Fibroblast of peridontal ligament (primary cell): ENCODE data around the gene CADM1.

Experiments
- DNase-seq: peaks from one replicate; pipeline ENCODE4 v3.0.0-alpha.2; 2010; ENCODE audit errors: extremely low read depth

CADM1 gene

DNA sequence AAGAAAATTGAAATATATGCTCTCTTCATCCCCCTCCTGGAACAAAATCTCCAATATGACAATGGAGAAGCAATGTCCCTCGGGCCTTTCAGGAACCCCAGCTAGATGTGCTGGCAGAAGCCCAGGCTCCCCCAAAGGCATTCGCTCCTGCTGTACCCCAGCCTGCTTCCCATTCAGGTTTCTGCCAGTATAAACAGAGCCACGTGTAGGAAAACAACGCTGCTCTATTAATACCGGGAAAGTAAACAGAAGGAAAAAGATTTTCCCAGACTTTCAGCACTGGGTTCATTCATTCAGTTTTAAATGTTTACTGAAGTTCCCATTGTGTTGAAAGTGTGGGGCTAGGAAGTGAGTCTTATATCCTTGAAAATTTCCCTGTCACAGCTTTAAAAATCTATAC lies 147.1 kb downstream of the CADM1 start:
- DNase-seq, result no peak

DNA sequence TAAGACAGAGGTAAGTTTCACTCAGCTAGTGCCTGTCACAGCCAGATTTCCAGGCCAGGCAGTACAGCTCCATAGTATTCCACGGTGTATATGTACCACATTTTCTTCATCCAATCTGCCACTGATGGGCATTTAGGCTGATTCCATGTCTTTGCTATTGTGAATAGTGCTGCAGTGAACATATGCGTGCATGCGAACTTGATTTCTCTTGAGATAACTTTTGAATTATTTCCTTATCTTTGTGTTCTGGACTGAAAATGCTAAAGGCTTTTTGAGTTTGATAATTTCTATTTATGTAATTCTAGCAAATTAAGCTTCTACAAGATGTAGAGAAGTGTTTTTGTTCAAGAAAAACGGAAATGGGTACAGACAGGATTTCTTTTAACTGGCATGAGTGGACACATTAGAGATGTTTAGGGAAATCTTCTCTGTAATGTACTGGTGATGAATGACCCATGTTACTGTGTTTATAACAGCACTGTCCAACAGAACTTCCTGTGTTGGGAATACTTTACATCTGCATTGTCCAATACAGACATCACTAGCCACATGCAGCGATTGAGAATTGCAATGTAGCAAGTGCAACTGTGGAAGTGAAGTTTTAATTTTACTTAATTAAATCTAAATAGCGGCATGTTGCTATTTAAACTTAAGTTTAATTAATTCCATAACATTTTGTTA lies 151.3 kb downstream of the CADM1 start:
- no peak for DNase-seq

DNA sequence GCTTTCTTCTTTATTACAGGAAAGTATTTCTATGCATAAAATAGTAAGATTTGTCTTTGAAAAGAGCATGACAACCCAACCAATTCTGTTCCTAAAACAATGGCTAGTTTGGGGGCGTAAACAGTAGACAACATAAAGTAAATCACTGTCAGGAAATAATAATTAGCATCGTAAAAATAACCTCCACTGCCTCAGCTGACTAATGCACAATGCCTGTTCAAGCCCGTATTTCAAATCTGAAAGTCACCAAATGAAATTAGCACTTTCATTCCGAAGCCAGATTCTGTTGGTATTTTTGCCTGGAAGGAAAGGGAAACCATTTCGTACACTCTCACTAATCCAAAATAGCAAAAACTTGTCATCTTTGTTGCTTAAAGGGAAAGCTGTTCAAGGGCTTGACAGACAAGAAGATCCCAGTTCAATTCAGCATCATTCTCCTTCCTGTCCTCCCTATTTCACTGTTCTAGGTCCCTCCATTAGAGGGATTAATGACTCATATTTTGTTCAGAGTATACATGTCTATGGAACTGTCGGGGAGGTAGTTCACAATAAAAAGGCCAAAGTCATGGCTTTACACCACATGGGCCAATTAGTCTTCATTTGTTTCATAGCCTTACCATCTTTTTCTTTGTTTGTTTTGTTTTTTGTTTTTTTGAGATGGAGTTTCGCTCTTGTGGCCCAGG lies 154.7 kb downstream of the CADM1 start:
- no peak for DNase-seq

DNA sequence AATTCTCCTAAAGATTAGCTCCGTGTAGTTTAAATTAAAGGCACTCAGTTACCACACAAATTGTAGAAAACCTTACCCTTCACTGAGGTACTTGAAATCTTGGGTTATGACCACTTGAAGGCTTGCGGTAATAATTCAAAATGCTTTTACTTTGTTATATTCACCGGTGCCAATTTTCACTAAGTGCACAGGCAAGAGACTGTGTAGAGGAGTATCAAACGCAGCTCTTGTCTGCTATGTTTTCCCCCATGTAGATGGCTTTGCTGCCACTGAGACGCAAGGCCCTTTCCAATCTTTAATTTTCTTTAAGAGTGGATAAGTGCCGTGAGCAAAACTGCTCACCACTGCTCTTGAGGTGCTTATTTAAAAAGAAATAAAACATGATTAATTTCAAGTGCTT lies 155.8 kb downstream of the CADM1 start:
- DNase-seq, result no peak

DNA sequence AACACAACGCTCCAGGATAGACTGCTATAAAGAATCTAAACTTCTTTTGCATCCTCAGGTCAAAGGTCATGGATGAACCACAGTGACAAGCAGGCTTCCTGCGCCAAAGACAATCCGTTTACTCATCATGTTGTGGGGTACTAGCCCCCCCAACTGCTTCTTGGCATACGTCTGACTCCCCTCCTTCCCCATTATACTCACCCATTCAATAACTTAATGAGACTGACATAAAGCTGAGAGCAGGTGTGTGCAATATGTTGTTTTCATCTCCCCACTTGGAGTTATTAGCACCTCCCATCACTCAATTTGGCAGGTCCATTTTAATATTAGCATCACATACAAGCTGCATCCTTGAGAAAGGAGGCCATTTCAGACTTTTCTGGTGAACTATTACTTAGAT lies 157.1 kb downstream of the CADM1 start:
- DNase-seq, result no peak

DNA sequence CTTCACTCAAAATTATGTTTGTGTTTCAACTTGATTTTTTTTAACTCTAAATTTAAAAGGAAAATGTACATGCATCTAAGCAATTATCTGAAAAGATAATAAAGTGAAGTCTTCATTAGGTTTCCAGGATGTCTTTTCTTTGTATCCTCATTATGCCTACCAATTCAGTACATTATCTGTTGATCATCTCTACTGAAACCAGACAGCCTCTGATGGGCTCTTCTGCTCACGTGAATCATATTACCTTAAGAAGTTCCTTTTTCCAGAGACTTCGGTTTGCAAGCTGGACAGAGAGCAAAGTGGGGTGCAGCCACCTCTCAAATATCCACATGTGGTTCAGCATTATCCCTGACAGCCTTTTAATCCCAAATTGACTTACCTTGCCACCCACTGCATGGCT lies 158.4 kb downstream of the CADM1 start:
- no peak for DNase-seq

DNA sequence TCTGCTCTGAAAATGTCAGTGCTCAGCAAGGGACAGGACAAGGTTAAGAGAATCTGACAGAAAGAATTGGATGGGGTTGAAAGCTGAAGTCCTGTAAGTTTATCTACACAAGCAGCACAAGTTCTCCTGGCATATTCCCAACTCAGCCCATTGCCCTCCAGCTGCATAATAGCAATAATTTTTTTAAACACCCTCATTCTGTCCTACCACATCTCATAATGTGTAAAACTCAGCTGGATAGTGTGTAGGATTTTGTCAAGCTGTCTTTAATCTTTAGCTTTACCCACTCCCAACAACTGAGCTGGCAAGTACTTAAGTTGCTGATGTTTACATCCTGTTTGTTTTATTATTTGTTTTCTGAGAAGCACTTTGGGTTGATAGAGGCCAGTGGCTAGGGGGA lies 158.9 kb downstream of the CADM1 start:
- no peak for DNase-seq

DNA sequence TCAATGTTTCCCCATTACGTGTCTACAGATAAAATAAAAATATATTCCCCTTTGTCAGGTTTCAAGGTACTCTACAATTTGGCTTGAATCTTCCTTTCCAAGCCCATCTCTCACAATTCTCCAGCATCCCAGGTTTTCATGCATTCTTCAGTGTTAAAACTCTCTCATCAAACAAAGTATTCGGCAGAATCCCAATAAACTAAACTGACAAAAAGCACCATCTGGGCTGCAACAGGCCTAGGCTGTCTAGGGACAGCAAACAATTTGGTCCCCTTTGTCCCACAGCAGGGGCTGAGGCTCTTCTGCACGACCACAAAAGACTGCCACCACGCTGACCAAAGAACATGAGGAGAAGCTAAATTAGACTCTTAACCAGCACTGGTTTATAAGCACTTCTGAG lies 159.4 kb downstream of the CADM1 start:
- no peak for DNase-seq

DNA sequence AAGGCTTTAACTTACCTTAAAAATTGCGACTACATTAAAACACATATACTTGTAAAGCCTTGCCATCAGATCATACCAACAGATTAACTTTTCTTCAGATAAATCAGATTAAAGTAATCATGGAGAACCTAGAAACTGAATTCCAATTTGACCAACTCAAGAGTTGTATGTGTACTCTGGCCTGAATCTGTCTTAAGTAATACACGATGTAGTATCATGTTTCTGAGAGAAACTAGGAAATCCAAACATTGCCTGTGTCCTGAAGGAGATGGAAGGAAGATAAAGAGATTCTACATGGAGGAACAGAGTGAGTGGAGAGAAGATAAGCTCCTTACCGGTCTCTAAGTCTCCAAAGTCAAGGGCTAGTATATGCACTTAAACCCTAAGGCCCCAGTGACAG lies 162.1 kb downstream of the CADM1 start:
- no peak for DNase-seq

DNA sequence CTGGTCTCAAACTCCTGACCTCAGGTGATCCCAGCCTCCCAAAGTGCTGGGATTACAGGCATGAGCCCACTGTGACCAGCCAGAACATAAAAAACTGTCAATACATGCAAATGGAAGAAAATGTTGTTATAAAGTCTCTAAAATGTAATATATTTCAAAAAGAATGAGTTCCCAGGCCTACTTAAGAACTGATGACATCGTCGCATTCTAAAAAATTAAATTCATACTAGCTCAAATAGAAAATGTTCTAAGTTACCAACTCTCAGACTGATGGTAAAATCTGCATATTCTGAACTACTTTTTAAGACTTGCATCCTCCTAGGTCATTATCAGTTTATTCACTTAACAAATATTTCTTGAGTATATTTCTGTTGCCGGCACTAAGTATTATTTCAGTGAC lies 163.3 kb downstream of the CADM1 start:
- no peak for DNase-seq

DNA sequence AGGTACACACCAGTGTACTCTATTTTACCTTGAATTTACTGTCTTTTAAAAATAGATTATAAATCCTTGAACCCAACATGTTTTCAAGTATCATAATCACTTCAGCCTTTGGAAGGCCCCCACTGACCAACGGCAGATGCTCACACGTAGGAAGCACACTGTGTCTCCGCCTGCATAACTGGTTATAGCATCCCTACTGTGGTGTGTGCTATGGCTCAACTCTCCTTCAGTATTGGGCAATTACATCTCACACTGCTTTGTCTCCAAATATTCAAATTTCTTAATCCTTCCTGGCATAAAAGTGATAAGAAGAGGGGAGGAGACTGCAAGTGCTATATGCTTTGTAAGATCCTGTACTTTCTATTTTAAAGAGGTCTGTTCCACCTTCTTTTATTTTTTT lies 165.7 kb downstream of the CADM1 start:
- DNase-seq, result no peak

DNA sequence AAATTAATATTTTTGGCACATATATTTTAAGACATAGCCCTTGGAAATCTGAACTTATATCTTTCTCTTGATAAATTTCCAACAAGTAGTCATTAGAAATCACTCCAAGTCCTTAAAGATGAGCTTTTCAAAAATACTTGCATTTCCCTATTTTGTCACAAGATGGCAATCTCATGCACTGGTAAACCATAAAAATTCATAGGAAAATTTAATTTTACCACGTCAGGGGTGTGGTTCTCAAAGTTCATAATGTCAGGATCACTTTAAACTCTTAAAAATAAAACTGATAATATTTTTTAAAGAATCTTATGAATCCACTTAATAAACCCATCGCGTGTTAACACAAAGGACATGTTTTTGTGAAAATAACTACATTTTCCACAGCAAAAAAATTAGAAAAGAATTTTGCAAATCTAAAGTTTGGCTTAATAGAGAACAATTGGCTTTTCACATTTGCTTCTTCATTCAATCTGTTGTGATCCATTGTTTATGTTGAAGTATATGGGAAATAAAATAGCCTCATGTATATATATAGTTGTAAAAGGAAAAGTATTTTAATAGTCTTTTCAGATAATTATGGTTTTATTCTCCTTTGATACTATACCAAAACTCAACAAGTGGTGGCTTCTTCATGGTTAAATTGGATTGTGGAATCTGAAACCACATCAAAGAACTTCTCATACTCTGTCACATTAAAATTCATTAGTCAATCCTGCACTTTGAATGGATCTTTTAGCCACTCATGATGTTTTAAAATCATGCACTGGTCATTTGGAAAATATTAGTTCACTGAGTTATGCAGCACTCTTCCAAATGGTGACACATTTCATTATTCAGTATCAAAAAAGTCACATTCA lies 169.1 kb downstream of the CADM1 start:
- DNase-seq, result peak; percentile 63

DNA sequence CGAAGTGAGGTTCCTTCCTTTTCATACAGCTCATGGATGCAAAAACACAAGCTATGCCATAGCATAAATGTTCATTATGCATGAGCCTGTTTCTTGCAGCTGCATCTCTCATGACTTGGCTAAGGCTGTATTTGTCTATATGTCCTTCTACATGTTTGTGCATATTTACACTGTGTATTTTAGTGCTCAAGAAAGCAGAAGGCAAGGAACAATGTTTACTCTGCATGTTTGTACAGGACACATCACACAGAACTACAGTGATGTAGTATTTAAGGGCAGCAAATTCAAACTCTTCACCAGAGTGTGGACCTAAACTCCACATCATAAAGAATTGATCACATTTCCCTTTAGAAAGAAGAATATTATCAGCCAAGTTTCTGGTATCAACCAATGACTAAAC lies 170.3 kb downstream of the CADM1 start:
- no peak for DNase-seq

DNA sequence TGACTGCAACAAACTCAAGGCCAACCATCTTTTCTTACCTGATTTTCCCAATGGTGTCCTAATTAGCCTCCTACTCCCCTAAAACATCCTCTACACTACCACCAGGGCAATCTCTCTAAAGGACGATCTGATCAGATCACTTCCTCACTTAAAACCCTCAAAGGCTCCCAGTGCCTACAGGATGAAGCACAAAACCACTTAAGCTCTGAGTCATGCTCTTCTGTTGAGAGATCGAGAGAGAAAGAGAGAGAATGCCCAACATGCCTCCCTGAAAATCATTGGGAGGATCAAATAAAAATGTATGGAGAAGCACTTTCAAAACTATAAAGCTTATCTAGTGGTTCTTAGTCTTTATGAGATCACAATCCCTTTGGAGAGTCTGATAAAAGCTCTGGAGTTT lies 171.1 kb downstream of the CADM1 start:
- DNase-seq, result no peak

DNA sequence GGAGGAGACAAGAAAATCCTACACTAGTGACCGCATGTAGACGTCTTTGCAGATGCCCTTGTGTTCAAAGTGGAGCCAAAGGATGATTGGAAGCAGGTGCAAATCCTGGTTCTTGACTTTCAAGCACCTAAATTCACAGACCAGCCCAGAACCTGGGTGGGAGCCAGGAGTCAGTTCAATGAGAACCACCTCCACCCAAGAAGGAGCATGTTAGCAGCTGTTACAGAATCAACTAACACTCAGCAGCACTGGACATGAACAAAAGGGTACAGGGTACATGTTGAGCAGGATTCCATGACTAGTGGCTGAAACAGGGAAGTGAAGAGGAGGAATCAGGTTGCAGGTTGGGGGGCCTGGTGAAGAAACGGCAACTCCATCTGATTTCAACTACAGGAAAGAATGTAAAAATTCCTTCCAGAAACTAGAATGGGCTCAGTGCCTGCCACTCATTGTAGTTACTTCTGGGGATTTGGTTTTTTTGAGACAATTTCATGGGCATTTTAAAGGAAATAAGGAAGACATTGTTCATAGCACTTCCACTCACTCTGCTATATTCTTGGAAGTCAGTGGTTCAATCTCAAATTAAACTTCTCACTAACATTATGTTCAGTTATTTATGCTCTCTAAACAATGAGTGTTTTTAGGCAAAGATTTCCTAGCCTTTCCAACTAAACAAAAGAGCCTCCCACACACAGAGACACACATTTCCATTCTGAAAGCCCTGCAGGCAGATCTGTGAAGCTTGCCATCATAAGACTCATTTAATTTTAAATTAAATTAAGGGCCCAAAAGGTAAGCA lies 173.3 kb downstream of the CADM1 start:
- no peak for DNase-seq

DNA sequence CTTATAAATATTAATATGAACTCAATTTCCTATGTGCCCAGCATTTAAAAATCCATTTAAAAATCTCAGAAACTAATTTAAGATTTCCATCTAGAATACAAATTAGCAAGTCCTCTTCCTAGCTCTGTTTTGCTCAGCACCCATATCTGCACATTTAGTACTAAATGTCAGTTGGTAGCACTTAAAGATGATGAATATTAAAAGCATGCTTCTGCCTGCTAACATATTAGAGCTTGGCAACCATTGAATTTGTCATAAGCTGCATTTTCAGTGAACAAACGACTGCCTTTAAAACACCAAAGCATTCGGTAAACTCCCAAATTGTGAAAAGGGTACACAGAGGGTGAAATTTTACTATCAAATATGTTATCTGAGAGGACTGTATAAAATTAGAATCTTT lies 177.7 kb downstream of the CADM1 start:
- DNase-seq, result no peak

DNA sequence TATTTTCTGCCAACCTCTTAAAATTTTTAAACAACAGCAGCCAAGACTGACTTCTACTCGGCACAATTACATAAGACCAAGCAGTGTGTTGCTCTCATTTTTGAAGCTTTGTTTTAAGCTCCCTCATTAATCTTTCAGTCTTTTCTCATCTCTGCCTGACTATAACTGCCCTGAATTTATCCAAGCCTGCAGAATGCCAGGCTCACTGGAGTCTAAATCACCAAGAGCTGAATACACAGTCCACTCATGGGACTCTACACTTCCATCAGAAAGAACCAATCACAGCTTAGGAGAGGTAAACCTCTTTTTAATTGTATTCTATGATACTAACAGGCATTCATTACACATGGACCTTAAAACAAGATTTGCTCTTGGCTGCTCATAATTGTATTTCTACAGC lies 178.7 kb downstream of the CADM1 start:
- no peak for DNase-seq

DNA sequence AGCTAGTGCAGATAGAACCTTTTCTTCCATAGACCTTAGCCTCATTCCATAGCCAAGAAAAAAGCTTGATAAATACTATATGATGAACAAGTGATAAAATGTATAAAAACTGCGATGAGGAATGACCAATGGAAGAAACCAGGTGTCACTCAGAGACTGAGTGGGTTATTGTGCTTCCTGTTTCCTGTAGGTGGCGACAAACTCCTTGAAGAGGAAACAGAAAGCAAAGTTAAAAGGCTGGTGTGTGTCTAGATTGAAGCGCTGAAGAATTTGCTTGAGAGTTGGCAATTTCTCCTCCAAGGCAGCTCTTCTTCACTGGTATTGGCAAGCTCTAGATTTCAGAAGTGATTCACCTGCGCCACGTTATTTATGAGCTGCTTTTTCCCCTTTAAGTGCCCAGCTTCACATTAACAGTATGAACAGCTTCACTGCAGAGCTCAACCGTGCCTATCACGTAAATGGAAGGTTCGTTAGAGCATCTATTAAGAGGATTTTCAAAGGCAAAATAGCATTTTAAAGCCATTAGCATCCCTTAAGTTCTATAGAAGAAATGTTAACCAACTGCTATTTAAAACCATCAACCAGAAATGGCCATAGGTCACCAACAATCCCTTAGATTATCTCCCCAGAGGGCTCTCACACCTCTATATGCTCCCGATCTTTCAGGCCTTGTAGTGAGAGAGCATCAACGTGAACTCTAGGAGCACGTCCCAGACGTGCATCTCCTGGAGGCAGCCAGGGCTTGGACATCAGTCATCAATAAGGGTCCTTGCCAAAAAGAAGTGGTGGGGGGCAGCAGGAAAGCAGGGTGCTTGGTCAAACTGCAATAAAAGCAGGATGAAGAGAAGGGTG lies 179.4 kb downstream of the CADM1 start:
- peak; percentile 56 for DNase-seq

DNA sequence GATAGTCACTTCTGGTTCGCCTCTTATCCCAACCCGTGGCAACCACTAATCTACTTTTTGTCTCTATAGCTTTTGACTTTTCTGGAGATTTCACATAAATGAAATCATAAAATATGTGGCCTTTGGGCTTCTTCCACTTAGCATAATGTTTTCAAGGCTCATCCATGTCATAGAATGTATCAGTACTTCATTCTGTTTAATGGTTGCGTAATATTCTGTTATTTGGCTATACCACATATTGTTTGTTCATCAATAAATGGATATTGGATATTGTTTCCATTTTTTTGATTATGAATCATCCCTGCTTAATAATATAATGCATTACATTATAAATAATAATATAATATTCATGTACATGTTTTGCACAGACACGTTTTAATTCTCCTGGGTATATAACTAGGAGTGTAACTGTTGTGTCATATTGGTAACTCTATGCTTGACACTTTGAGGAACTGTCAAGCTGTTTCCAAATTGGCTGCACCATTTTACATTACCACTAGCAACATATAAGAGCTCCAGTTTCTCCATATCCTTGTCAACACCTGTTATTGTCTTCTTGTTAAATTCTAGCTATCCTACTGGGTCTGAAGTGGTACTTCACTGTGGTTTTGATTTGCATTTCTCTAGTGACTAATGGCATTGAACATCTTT lies 181.5 kb downstream of the CADM1 start:
- DNase-seq, result no peak

DNA sequence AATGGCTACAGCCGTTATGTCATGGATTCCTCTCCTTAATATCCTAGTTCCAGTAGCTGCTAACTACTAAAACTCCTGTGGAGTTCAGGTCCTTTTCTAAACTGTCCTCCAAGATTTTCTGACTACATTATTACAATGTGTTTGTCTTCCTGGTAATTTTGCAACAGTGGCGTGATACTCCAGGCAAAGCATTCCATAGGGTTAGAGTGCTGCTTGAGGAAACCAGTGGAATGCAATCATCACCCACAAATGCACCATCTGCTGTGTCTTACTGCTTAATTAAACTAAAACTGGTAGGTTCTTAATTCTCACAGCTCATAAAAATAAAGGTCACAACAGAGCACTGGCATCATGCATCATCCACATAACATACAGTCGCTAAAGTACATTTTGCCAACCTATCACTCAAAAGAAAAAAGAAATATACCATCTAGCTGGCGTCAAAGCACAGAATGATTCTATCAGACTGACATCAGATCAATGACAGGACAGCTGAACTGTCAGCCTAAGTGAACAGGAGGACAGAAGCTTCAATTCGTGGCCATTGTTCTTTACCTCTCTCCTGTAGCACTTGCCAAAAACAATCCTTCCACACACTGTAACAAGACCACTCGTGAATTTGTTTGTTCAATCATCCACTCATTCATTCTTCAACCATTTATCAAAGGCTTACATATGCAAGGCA lies 182.5 kb downstream of the CADM1 start:
- DNase-seq, result no peak
